ENCODE measurements around the gene PRKD2.

Gene PRKD2

DNA sequence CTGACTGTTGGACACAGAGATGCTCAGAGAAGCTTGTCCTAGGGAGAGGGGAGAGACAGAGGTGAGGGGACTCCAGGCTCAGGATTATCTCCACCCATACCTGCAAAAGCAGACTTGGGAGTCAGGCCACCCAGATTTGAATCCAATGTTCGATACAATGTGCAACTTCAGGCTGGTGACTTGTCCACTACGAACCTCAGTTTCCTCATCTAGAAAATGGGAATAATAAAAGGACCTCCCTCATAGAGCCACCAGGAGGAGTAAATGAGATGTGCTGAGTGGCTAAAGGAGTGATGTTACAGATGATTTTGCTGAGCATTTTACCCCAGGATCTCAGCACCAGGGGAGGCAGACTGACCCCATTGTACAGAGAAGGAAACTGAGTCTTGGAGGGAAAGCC, 25.0 kb downstream of the PRKD2 start:
- TF ChIP-seq, protein P1, sequence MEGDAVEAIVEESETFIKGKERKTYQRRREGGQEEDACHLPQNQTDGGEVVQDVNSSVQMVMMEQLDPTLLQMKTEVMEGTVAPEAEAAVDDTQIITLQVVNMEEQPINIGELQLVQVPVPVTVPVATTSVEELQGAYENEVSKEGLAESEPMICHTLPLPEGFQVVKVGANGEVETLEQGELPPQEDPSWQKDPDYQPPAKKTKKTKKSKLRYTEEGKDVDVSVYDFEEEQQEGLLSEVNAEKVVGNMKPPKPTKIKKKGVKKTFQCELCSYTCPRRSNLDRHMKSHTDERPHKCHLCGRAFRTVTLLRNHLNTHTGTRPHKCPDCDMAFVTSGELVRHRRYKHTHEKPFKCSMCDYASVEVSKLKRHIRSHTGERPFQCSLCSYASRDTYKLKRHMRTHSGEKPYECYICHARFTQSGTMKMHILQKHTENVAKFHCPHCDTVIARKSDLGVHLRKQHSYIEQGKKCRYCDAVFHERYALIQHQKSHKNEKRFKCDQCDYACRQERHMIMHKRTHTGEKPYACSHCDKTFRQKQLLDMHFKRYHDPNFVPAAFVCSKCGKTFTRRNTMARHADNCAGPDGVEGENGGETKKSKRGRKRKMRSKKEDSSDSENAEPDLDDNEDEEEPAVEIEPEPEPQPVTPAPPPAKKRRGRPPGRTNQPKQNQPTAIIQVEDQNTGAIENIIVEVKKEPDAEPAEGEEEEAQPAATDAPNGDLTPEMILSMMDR (IDR thresholded peaks at IDR 0.05; ENCODE audit: extremely low read depth, missing control alignments), result no peak
- no peak for DNase-seq (ENCODE audit: low spot score)

DNA sequence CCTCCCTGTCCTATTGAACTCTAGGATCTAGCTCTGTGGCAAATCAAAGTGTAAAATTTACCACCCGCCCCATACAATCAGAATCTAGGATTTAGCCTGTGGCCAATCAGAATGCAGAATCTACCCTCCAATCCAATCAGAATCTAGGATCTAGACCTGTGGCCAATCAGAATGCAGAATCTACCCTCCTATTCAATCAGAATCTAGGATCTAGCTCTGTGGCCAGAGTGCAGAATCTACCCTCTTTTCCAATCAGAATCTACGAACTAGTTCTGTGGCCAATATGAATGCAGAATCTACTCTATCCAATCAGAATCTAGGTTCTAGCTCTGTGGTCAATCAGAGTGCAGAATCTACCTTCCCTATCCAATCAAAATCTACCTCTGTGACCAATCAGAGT, 25.8 kb downstream of the PRKD2 start:
- TF ChIP-seq, protein P1 (IDR thresholded peaks at IDR 0.05; ENCODE audit: extremely low read depth, missing control alignments), result no peak
- DNase-seq (ENCODE audit: low spot score), result no peak

DNA sequence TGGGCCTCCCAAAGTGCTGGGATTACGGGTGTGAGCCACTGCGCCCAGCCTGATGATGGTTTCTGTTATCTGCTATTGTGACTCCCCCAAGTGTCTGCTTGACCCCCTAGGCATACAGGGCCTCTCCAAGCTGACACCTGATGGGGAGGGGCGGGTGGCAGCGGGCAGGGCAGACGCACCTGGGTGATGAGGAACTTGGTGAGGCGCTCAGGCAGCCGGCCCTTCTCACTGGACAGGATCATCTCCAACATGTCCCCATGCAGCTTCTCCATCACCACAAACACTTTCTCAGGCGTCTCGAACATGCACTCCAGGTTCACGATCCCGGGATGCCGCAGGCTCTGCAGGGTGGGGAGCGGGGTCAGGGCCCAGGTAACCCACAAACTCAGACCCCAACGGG, 27.6 kb downstream of the PRKD2 start:
- DNase-seq (ENCODE audit: low spot score), result no peak
- TF ChIP-seq, protein P1 (IDR thresholded peaks at IDR 0.05; ENCODE audit: extremely low read depth, missing control alignments), result no peak

DNA sequence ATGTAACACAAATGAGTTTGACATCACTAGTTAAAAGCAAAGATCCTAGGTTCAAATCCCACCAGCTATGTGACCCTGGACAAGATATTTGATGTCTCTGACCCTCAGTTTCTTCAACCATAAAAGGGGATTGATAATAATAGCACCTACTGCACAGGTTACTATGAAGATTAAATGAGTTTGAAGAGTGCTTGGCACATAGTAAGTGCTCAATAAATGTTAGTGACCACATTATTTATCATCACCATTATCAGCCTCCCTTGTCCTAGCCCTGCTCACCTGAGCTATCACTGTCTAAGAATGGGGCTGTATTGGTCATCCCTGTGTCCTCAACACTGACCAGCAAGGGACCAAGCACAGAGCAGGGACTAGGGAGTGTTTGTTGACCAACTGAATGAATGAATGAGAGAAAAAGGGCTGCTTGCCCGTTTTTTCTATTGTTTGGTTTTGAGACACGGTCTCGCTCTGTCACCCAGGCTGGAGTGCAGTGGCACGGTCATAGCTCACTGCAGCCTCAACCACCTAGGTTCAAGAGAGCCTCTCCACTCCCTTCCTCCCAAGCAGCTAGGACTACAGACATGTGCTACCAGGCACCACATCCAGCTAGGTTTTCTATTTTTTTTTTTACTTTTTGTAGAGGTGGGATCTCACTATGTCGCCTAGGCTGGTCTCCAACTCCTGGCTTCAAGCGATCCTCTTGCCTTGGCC, 29.3 kb downstream of the PRKD2 start:
- DNase-seq (ENCODE audit: low spot score), result no peak
- TF ChIP-seq, protein P1 (IDR thresholded peaks at IDR 0.05; ENCODE audit: extremely low read depth, missing control alignments), result no peak

DNA sequence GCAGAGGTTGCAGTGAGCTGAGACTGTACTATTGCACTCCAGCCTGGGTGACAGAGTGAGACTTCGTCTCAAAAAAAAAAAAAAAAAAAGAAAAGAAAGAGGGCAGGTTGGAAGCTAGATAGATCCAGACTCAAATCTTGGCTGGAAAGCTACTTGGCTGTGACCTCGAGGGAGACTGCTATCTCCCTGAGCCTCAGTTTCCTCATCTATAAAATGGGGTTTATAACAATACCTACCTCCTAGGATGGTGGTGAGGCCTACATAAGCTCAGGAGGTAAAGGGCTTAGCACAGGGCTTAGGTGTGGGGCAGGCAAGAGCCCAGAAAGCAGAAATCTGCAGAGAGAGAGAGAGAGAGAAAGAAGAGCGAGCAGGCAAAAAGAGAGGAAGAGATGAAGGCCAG, 31.7 kb downstream of the PRKD2 start:
- TF ChIP-seq, protein P1 (IDR thresholded peaks at IDR 0.05; ENCODE audit: extremely low read depth, missing control alignments), result no peak
- no peak for DNase-seq (ENCODE audit: low spot score)

DNA sequence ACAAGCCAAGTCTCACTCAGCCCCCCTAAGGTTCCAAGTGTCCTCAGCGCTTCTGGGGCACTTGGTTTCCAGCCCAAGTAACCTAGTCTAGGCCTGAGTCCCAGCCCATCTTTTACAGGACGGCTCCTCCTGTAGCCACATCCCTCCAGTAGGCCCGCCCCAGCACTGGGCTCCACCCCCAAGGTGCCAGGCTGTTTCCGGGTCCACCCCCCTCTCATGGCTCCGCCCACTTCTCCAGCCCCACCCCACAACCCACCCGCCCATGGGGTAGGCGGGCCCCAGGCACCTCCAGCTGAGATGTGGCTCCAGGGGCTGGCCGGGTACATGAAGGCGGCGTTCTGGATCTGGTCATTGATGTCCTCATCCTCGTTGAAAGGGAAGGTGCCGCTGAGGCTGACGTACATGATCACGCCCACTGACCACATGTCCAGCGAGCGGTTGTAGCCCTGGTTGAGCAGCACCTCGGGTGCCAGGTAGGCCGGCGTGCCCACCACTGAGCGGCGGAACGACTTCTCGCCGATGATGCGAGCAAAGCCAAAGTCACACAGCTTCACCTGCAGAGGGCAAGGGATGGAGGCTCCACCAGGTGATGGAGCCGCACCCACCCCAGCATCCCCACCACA, 38.7 kb downstream of the PRKD2 start:
- no peak for DNase-seq (ENCODE audit: low spot score)
- TF ChIP-seq, protein P1 (IDR thresholded peaks at IDR 0.05; ENCODE audit: extremely low read depth, missing control alignments), result no peak

DNA sequence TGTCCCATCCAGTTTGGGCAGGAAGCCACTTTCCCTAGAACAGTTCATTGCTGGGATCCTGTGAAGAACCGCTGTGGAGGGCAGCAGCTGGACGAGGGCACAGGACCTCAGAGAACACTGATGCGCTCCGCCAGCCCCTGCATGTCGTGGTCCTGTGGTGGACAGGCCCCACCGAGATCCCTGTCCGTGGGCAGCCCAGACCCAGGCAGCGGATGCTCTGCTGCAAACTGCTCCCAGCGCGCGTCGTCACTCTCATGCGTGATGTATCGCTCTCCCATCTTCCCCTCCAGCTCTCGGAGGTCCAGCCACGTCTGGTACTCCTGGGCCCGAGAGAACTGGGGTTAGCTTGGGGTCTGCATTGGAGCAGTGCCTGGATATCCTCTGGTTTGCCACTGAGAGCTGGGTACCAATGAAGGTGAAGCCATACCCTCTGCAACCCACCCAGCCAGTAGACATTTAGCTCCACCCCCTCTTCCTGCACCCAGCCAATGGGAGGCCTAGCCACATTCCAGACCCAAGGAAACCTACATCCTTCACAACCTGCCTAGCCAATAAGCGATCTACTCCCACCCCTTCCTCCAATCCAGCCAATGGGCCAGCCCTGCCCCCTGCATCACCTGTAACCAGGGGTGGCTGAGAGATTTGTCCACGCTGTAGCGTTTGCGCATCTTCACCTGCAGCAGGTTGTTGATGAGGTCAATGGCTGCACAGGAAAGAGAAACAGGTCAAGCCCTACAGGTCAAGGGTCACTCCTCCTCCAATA, 42.3 kb downstream of the PRKD2 start:
- DNase-seq (ENCODE audit: low spot score), result no peak
- TF ChIP-seq, protein P1 (IDR thresholded peaks at IDR 0.05; ENCODE audit: extremely low read depth, missing control alignments), result no peak
